DOHH2 (cell line): ENCODE results near the gene MYOG.
A peak's percentile ranks its signal among the peaks of the same experiment; 100 is the strongest.

ENCODE experiments used
- EZH2phosphoT487 ChIP-seq: fragments of 200-600 bp; sonication (generic); IDR thresholded peaks from 2 replicates; pipeline ENCODE4 v1.6.1; 2017; ENCODE audit warnings: borderline replicate concordance, mild to moderate bottlenecking, antibody characterized with exemption, low read length, moderate library complexity, mixed read lengths
- TF ChIP-seq, protein P1 (sequence below): fragments of 200-600 bp; sonication (generic); IDR thresholded peaks from one replicate; pipeline ENCODE4 v1.5.1; 2014; ENCODE audit warnings: antibody characterized with exemption, mild to moderate bottlenecking, low read depth, low read length; ENCODE audit not compliant: poor library complexity, severe bottlenecking

DNA sequence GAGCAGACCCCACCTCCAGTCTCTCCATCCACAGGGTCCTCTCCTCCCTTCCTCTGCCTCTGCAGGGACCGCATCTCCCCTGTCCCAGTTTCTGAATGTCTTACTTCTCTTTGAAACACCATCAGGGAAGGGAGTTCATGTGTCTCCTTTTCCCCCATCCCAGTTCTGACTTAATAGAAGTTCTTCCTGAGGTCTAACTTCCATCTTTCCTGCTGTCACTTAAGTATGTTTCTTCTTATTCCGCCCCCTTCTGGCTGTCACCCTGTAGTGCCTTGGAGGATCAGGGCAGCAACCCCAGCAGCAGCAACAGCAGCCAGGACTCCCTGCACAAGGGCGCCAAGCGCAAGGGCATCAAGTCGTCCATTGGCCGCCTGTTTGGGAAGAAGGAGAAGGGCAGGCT, 29.3 kb downstream of the MYOG start:
- TF ChIP-seq EZH2phosphoT487 = no peak
- TF ChIP-seq, protein P1, sequence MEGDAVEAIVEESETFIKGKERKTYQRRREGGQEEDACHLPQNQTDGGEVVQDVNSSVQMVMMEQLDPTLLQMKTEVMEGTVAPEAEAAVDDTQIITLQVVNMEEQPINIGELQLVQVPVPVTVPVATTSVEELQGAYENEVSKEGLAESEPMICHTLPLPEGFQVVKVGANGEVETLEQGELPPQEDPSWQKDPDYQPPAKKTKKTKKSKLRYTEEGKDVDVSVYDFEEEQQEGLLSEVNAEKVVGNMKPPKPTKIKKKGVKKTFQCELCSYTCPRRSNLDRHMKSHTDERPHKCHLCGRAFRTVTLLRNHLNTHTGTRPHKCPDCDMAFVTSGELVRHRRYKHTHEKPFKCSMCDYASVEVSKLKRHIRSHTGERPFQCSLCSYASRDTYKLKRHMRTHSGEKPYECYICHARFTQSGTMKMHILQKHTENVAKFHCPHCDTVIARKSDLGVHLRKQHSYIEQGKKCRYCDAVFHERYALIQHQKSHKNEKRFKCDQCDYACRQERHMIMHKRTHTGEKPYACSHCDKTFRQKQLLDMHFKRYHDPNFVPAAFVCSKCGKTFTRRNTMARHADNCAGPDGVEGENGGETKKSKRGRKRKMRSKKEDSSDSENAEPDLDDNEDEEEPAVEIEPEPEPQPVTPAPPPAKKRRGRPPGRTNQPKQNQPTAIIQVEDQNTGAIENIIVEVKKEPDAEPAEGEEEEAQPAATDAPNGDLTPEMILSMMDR = peak; percentile 47
